Measurements from ENCODE around the gene CREB3.

DNA sequence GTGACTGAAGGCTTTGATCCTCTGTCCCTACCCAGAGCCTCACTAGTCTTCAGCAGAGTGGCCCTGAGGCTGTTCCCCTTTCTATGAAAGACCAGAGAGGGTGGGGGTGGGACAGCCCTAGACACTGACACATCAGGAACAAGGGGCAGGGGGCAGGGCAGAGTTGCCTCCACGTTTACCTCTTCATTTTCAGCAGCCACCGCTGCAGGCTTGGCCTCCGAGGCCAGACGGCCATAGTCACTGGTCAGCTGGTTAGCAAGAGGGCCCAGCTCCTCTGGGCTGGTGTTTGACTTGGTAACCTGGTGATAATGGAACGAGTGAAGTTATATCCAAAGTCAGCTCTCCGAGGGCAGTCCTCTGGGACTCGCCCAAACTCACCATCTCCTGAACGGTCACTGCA lies 27.1 kb upstream of the CREB3 start:
- TF ChIP-seq, protein P1, sequence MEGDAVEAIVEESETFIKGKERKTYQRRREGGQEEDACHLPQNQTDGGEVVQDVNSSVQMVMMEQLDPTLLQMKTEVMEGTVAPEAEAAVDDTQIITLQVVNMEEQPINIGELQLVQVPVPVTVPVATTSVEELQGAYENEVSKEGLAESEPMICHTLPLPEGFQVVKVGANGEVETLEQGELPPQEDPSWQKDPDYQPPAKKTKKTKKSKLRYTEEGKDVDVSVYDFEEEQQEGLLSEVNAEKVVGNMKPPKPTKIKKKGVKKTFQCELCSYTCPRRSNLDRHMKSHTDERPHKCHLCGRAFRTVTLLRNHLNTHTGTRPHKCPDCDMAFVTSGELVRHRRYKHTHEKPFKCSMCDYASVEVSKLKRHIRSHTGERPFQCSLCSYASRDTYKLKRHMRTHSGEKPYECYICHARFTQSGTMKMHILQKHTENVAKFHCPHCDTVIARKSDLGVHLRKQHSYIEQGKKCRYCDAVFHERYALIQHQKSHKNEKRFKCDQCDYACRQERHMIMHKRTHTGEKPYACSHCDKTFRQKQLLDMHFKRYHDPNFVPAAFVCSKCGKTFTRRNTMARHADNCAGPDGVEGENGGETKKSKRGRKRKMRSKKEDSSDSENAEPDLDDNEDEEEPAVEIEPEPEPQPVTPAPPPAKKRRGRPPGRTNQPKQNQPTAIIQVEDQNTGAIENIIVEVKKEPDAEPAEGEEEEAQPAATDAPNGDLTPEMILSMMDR (conservative IDR thresholded peaks at IDR 0.05; ENCODE audit: low read depth, low read length) = no peak
- TF ChIP-seq POLR2A (IDR thresholded peaks at IDR 0.05; ENCODE audit: low read depth, low read length) = no peak
- TF ChIP-seq FOS (IDR thresholded peaks at IDR 0.05; ENCODE audit: low read depth, low read length) = no peak
- no peak for TF ChIP-seq MAZ (IDR thresholded peaks at IDR 0.05; ENCODE audit: borderline replicate concordance, low read depth, low read length)
- TF ChIP-seq MXI1 (IDR thresholded peaks at IDR 0.05; ENCODE audit: borderline replicate concordance, low read depth, low read length) = no peak
- TF ChIP-seq, protein P2, sequence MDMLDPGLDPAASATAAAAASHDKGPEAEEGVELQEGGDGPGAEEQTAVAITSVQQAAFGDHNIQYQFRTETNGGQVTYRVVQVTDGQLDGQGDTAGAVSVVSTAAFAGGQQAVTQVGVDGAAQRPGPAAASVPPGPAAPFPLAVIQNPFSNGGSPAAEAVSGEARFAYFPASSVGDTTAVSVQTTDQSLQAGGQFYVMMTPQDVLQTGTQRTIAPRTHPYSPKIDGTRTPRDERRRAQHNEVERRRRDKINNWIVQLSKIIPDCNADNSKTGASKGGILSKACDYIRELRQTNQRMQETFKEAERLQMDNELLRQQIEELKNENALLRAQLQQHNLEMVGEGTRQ (IDR thresholded peaks at IDR 0.05; ENCODE audit: low read depth, low read length) = no peak

Measured in IMR-90 (cell line).